HepG2 (cell line): ENCODE measurements around the gene VPS54. TPM values are rescaled to one million over a fixed set of nuclear protein-coding genes. Genes with fewer than 3 reads are reported as not detected.

ENCODE experiments used
- ARHGAP35 ChIP-seq: sonication (generic); formaldehyde crosslinking; IDR thresholded peaks from 2 replicates; pipeline ENCODE4 v1.9.0; 2022; ENCODE audit warnings: mild to moderate bottlenecking, inconsistent platforms, moderate library complexity, missing genetic modification reagents, borderline replicate concordance
- FOXA1 ChIP-seq, 2 experiments: fragments of 450-650 bp in 1 of 2; sonication (generic) in 1 of 2; formaldehyde crosslinking in 1 of 2; IDR thresholded peaks; 2 replicates each; pipeline versions ENCODE4 v1.4.0 to v1.6.1; 2016 to 2020; ENCODE audit warnings: missing genetic modification reagents in 1 of 2
- HDAC6 ChIP-seq: fragments of 200-600 bp; sonication (generic); IDR thresholded peaks from 2 replicates; pipeline ENCODE4 v1.7.0; 2017; ENCODE audit warnings: mild to moderate bottlenecking, antibody characterized with exemption, low read length, low read depth
- HIVEP1 ChIP-seq: sonication (generic); formaldehyde crosslinking; IDR thresholded peaks from 2 replicates; pipeline ENCODE4 v1.4.0; 2020; ENCODE audit warnings: mild to moderate bottlenecking, missing genetic modification reagents
- HNRNPUL1 ChIP-seq: fragments of 200-400 bp; formaldehyde crosslinking; IDR thresholded peaks from 2 replicates; pipeline ENCODE4 v1.6.1; 2017; ENCODE audit warnings: low read depth, mild to moderate bottlenecking, low read length, moderate library complexity
- HOXA5 ChIP-seq: sonication (generic); formaldehyde crosslinking; IDR thresholded peaks from 2 replicates; pipeline ENCODE4 v1.4.0; 2020; ENCODE audit warnings: missing genetic modification reagents
- JUN ChIP-seq: sonication (generic); formaldehyde crosslinking; IDR thresholded peaks from 2 replicates; pipeline ENCODE4 v1.4.0; 2020; ENCODE audit warnings: mild to moderate bottlenecking, missing genetic modification reagents
- MEF2D ChIP-seq: sonication (generic); formaldehyde crosslinking; IDR thresholded peaks from 2 replicates; pipeline ENCODE4 v1.5.1; 2020; ENCODE audit warnings: mild to moderate bottlenecking, missing genetic modification reagents
- NR1H2 ChIP-seq: sonication (generic); formaldehyde crosslinking; IDR thresholded peaks from 2 replicates; pipeline ENCODE4 v1.8.1; 2022; ENCODE audit warnings: low read depth, missing genetic modification reagents, borderline replicate concordance
- RBM22 ChIP-seq: fragments of 200-400 bp; formaldehyde crosslinking; optimal IDR thresholded peaks from 2 replicates; pipeline ENCODE3; 2017; ENCODE audit warnings: mild to moderate bottlenecking, low read length, moderate library complexity
- RBM39 ChIP-seq: fragments of 200-400 bp; formaldehyde crosslinking; IDR thresholded peaks from one replicate; pipeline ENCODE4 v1.6.1; 2018; ENCODE audit warnings: antibody characterized with exemption, mild to moderate bottlenecking, low read depth, low read length; ENCODE audit not compliant: poor library complexity, severe bottlenecking
- SMAD3 ChIP-seq: sonication (generic); formaldehyde crosslinking; IDR thresholded peaks from 2 replicates; pipeline ENCODE4 v1.4.0; 2020; ENCODE audit warnings: missing genetic modification reagents
- SMC3 ChIP-seq: IDR thresholded peaks from 2 replicates; pipeline ENCODE4 v1.6.1; 2011; ENCODE audit warnings: low read length, improper control_type of control experiment
- SOX5 ChIP-seq: IDR thresholded peaks from 2 replicates; pipeline ENCODE4 v1.6.1; 2016; ENCODE audit warnings: borderline replicate concordance
- TBL1XR1 ChIP-seq: fragments of 150-350 bp; IDR thresholded peaks from 2 replicates; pipeline ENCODE4 v1.6.1; 2014; ENCODE audit warnings: borderline replicate concordance, low read length; ENCODE audit not compliant: partially characterized antibody
- ZFX ChIP-seq: sonication (generic); formaldehyde crosslinking; IDR thresholded peaks from 2 replicates; pipeline ENCODE4 v1.4.0; 2020; ENCODE audit warnings: mild to moderate bottlenecking, low read depth, missing genetic modification reagents, moderate library complexity
- ZFY ChIP-seq: sonication (generic); formaldehyde crosslinking; IDR thresholded peaks from 2 replicates; pipeline ENCODE4 v1.4.0; 2020; ENCODE audit warnings: missing genetic modification reagents
- ZNF263 ChIP-seq: sonication (generic); formaldehyde crosslinking; IDR thresholded peaks from 2 replicates; pipeline ENCODE4 v1.4.0; 2020; ENCODE audit warnings: missing genetic modification reagents
- ZNF337 ChIP-seq: sonication (generic); formaldehyde crosslinking; IDR thresholded peaks from 2 replicates; pipeline ENCODE4 v1.5.1; 2020; ENCODE audit warnings: missing genetic modification reagents, low read depth, mild to moderate bottlenecking, borderline replicate concordance
- ZNF468 ChIP-seq: sonication (generic); formaldehyde crosslinking; IDR thresholded peaks from 2 replicates; pipeline ENCODE4 v1.8.0; 2022; ENCODE audit warnings: mild to moderate bottlenecking, moderate library complexity, missing genetic modification reagents
- ZNF530 ChIP-seq: sonication (generic); formaldehyde crosslinking; IDR thresholded peaks from 2 replicates; pipeline ENCODE4 v1.5.0; 2020; ENCODE audit warnings: low read depth, mild to moderate bottlenecking, missing genetic modification reagents
- ZNF615 ChIP-seq: sonication (generic); formaldehyde crosslinking; IDR thresholded peaks from 2 replicates; pipeline ENCODE4 v1.5.0; 2020; ENCODE audit warnings: mild to moderate bottlenecking, missing genetic modification reagents, borderline replicate concordance
- ZNF766 ChIP-seq: sonication (generic); formaldehyde crosslinking; IDR thresholded peaks from 2 replicates; pipeline ENCODE4 v1.5.0; 2020; ENCODE audit warnings: missing genetic modification reagents, borderline replicate concordance
- ZNF841 ChIP-seq: sonication (generic); formaldehyde crosslinking; IDR thresholded peaks from 2 replicates; pipeline ENCODE4 v1.8.1; 2023; ENCODE audit warnings: missing genetic modification reagents, borderline replicate concordance
- polyA plus RNA-seq, 8 experiments: library from polyadenylated mRNA; depleted of rRNA in 3 of 8; stranded (reverse) in 7 of 8; unstranded in 1 of 8; fragments of >200 nt; fragmentation: Illumina TruSeq in 4 of 8; extraction: Trizol in 4 of 8; gene quantifications; 2 replicates each; pipeline versions ENCODE4 v1.2.1 to v1.2.3, GENCODE V29; 2011 to 2016; ENCODE audit warnings: low read depth in 4 of 8, missing spikeins in 1 of 8, mixed read lengths in 1 of 8; ENCODE audit not compliant: insufficient read depth in 1 of 8
- total RNA-seq, 5 experiments: library from RNA; depleted of rRNA; stranded (reverse); fragments of >200 nt; fragmentation: Illumina TruSeq; extraction: Trizol; gene quantifications; 2 replicates each; pipeline ENCODE4 v1.2.3, GENCODE V29; 2016; ENCODE audit warnings: low read depth in 1 of 5
- TF ChIP-seq, protein P1 (sequence below): IDR thresholded peaks from 2 replicates; pipeline ENCODE4 v1.6.1; 2016; ENCODE audit warnings: low read depth, control low read depth
- TF ChIP-seq, protein P2 (sequence below): sonication (generic); formaldehyde crosslinking; IDR thresholded peaks from 2 replicates; pipeline ENCODE4 v1.4.0; 2020; ENCODE audit warnings: missing genetic modification reagents
- TF ChIP-seq, protein P3 (sequence below): sonication (generic); formaldehyde crosslinking; IDR thresholded peaks from 2 replicates; pipeline ENCODE4 v1.8.0; 2022; ENCODE audit warnings: low read depth, missing genetic modification reagents

Gene VPS54
- total and polyA plus RNA-seq, 2 of the 13 experiments (the other 11 are each of a cell fraction or from before 2014, with no cell fraction given), result 64.7 to 77.5 TPM

DNA sequence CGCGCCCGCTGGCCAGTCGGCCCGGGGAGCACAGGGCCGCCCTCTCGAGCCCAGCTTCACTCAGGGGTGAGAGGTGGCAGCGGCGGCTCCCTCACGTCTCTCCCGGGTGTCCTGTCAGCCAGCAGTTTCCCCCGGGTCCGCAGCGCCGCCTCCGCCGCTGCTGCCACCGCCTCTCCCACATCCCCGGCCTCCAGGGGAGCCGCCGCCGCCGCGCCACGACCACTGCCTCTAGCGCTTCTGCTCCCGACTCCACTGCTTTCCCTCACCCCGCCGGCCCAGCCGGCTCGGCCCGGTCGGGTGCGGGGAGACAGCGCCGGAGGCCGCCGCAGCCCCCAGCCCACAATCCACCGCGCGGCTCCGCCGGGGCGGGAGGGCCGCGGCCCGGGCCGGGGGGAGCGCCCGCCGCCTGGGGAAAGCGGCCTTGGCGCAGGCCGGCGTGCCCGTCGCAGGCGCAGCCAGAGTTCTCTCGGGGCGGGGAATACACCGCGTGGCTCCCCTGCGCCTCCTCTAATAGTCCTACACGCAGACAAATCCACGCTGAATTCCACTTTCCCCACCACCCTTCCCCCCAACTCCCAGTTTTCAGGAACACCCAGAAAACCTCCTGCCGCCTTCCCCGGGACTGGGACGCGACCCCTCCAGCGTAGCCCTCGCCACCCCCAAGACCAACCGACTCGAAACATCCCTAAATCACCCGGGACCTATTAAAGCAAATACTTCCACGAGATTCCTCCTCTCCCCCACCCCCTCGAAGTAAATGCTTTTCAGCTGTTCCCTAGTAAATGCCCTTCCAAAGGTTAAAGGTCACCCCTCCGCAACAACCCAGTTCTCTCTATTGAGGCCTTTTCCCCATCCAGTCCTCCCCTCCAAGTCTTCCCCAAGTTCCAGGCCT lies at the start of gene VPS54 (continued):
- TF ChIP-seq RBM39 (peak; percentile 6), ZNF766 (CRISPR knock-in tag) (no peak), ZNF841 (peak; percentile 69; the same call in 1 of the 2 replicates), ZNF337 (CRISPR knock-in tag) (0 out of 2 replicates have a peak, but pooled peaks have one; percentile 21), HOXA5 (CRISPR knock-in tag) (peak; percentile 84), ARHGAP35 (CRISPR knock-in tag) (peak; percentile 74; the same call in 1 of the 2 replicates), ZNF263 (CRISPR knock-in tag) (peak; percentile 95), NR1H2 (CRISPR knock-in tag) (peak; percentile 54; the same call in 1 of the 2 replicates), JUN (CRISPR knock-in tag) (no peak), TBL1XR1 (no peak), HNRNPUL1 (no peak), ZNF530 (CRISPR knock-in tag) (no peak), ZFY (CRISPR knock-in tag) (peak; percentile 96), SMC3 (no peak), RBM22 (no peak), ZNF615 (CRISPR knock-in tag) (no peak), SMAD3 (CRISPR knock-in tag) (no peak; the same call in 1 of the 2 replicates), FOXA1 (IDR thresholded peaks at IDR 0.05) (no peak), FOXA1 (CRISPR knock-in tag; IDR thresholded peaks at IDR 0.05) (peak; percentile 12; the same call in 1 of the 2 replicates), MEF2D (CRISPR knock-in tag) (peak; percentile 55; the same call in 1 of the 2 replicates), HIVEP1 (CRISPR knock-in tag) (no peak), ZNF468 (CRISPR knock-in tag) (0 out of 2 replicates have a peak, but pooled peaks have one; percentile 69), SOX5 (CRISPR knock-in tag) (no peak), HDAC6 (no peak), ZFX (CRISPR knock-in tag) (peak; percentile 87)
- TF ChIP-seq, protein P1, sequence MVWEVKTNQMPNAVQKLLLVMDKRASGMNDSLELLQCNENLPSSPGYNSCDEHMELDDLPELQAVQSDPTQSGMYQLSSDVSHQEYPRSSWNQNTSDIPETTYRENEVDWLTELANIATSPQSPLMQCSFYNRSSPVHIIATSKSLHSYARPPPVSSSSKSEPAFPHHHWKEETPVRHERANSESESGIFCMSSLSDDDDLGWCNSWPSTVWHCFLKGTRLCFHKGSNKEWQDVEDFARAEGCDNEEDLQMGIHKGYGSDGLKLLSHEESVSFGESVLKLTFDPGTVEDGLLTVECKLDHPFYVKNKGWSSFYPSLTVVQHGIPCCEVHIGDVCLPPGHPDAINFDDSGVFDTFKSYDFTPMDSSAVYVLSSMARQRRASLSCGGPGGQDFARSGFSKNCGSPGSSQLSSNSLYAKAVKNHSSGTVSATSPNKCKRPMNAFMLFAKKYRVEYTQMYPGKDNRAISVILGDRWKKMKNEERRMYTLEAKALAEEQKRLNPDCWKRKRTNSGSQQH (CRISPR knock-in tag), result no peak; the same call in 1 of the 2 replicates
- TF ChIP-seq, protein P2, sequence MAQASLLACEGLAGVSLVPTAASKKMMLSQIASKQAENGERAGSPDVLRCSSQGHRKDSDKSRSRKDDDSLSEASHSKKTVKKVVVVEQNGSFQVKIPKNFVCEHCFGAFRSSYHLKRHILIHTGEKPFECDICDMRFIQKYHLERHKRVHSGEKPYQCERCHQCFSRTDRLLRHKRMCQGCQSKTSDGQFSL (CRISPR knock-in tag), result no peak; the same call in 1 of the 2 replicates
- TF ChIP-seq, protein P3, sequence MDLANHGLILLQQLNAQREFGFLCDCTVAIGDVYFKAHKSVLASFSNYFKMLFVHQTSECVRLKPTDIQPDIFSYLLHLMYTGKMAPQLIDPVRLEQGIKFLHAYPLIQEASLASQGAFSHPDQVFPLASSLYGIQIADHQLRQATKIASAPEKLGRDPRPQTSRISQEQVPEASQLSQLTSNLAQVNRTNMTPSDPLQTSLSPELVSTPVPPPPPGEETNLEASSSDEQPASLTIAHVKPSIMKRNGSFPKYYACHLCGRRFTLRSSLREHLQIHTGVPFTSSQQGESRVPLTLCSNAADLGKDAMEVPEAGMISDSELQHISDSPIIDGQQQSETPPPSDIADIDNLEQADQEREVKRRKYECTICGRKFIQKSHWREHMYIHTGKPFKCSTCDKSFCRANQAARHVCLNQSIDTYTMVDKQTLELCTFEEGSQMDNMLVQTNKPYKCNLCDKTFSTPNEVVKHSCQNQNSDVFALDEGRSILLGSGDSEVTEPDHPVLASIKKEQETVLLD (CRISPR knock-in tag), result peak; percentile 94
